SJSA1 (cell line): ENCODE data around the gene BEND3. TPM values are rescaled to one million over a fixed set of nuclear protein-coding genes. Genes with fewer than 3 reads are reported as not detected.

Source experiments
- DNase-seq, 2 experiments: peaks; one replicate each; pipeline ENCODE4 v3.0.0-alpha.2; 2015 to 2020; ENCODE audit warnings: low spot score in 2 of 2, low read depth in 1 of 2
- H3K27ac ChIP-seq: fragments of 250-450 bp; sonication (Bioruptor Pico); 2 replicates; pipeline ENCODE4 v1.5.1; 2020; ENCODE audit warnings: mild to moderate bottlenecking, moderate library complexity
- H3K27me3 ChIP-seq: fragments of 250-450 bp; sonication (Bioruptor Pico); replicated peaks from 2 replicates; pipeline ENCODE4 v1.5.1; 2020; ENCODE audit warnings: mild to moderate bottlenecking, moderate library complexity
- H3K36me3 ChIP-seq: fragments of 250-450 bp; sonication (Bioruptor Pico); 2 replicates; pipeline ENCODE4 v1.5.1; 2020; ENCODE audit warnings: mild to moderate bottlenecking
- H3K4me1 ChIP-seq: fragments of 250-450 bp; sonication (Bioruptor Pico); replicated peaks from 2 replicates; pipeline ENCODE4 v1.6.1; 2021; ENCODE audit warnings: mild to moderate bottlenecking
- H3K4me3 ChIP-seq: fragments of 250-450 bp; sonication (Bioruptor Pico); 2 replicates; pipeline ENCODE4 v1.5.1; 2020; ENCODE audit warnings: mild to moderate bottlenecking
- H3K9me3 ChIP-seq: fragments of 250-450 bp; sonication (Bioruptor Pico); replicated peaks from 2 replicates; pipeline ENCODE4 v1.5.1; 2020; ENCODE audit warnings: mild to moderate bottlenecking
- total RNA-seq: library from RNA; depleted of rRNA; stranded (reverse); fragments of >200 nt; shearing (Covaris generic); gene quantifications from 2 replicates; pipeline ENCODE4 v1.2.3, GENCODE V29; 2014

Gene BEND3
- total RNA-seq, 1 experiment from 2014 or later, result 4.5 TPM

DNA sequence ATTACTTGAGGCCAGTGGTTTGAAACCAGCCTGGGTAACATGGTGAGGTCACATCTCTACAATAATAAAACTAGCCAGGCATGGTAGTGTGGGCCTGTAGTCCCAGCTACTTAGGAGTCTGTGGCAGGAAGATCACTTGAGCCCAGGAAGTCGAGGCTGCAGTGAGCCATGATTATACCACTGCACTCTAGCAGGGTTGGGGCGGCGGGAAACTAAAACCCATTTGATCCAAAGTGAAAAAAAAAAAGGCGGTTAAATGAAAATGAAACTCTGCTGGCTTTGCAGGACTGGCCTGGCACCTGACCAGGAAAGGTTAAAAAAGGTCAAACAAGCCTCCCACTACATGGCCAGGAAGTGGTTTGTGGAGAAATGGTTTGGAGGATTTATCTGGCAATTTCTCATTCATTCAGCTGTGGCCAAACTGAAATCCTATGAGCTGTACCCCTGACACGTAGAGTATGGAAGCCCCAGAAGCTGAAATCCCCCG, 50.7 kb downstream of the BEND3 start:
- H3K4me3 ChIP-seq, result no peak overlapping the region
- no peaks in the 10 kb centered on the region for H3K9me3 ChIP-seq
- no peaks in the 10 kb centered on the region for H3K27me3 ChIP-seq
- no peaks in the 10 kb centered on the region for H3K36me3 ChIP-seq
- DNase-seq, result peak in 1 of 2 experiments; percentile 45
- H3K27ac ChIP-seq, result no peak overlapping the region
- peaks cover 7% of the 10 kb centered on the region for H3K4me1 ChIP-seq

DNA sequence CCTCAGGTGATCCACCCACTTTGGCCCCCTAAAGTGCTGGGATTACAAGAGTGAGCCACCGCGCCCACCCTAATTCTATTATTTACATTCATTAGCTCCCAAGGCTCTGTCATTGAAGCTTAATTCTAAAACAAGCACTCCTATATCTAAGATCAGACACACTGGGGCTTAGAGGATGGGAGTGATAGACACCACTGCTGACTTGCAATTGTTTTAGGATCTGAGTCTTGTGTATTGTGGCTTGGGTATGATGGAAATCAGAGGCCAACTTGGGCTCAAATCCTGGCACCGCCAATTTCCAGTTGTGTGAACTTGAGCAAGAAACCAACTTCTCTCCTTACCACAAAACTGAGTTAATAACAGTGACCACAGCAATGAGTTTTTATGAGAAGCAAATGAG, 52.6 kb downstream of the BEND3 start:
- Histone ChIP-seq H3K27me3 (no peaks in the 10 kb centered on the region), H3K4me3 (no peak overlapping the region), H3K9me3 (no peaks in the 10 kb centered on the region), H3K4me1 (peaks cover 7% of the 10 kb centered on the region), H3K36me3 (no peaks in the 10 kb centered on the region), H3K27ac (no peak overlapping the region)
- no peak for DNase-seq

DNA sequence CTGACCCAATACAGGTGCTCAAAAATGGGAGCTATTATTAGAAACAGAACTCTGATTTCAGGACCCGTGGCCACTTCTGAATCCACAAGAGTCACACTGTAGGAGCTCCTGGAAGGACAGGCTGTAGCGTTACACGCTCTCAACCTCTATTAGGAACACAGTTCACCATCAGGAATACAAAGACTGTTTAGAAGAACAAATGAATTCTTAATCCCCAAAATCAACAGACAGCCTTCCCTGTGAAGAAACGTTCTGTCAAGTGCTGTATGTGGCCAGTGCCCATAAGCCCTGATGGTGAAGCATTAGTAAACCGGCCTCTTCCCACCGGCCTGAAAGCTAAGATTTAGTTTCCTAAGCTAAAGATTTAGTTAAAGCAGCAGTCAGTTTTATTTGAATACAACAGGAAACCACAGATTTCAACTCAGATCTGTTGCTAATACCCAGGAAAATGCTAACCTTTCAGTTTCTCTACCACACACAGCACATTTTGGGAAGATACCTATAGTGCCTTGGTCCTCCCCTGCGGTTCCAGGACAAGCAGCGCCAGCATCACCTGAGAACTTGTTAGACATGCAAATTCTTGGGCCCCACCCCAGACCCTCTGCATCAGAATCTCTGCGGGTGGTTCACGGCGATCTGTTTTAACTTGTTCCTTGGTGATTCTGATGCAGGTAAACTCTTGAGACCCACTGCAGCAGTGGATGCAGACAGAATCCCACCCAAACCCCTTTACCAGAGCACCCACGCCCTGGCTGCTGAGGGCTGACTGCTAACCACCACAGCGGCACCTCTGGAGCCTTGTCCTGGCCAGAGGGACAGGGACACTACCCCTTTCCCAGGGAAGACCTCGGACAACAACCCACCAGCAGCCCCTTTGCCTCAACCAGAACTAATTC, 53.9 kb downstream of the BEND3 start:
- H3K4me3 ChIP-seq, result no peak overlapping the region
- H3K27me3 ChIP-seq, result no peaks in the 10 kb centered on the region
- H3K4me1 ChIP-seq, result peaks cover 7% of the 10 kb centered on the region
- H3K9me3 ChIP-seq, result no peaks in the 10 kb centered on the region
- no peaks in the 10 kb centered on the region for H3K36me3 ChIP-seq
- no peak overlapping the region for H3K27ac ChIP-seq
- DNase-seq, result no peak

DNA sequence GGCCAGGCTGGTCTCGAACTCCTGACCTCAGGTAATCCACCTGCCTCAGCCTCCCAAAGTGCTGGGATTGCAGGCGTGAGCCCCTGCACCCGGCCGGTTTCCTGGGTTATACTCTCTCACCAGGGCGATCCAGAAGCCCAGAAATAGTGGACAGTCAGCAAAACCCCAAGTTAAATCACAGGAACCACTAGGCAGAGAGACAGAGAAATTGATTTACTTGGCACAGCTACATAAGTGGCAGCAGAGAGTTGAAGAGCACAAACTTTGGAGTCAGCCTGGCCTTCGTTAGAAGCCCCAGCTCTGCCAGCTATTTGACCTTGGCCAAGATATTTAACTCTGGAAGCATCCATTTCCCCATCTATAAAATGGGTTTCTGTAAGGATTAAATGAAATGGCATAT, 54.6 kb downstream of the BEND3 start:
- Histone ChIP-seq H3K27ac (no peak overlapping the region), H3K4me3 (no peak overlapping the region), H3K27me3 (no peaks in the 10 kb centered on the region), H3K9me3 (no peaks in the 10 kb centered on the region), H3K4me1 (peaks cover 7% of the 10 kb centered on the region), H3K36me3 (no peaks in the 10 kb centered on the region)
- DNase-seq, result no peak

GRCh38 chr6:107059606-107060005, 55.7 kb downstream of the BEND3 start:
- H3K4me1 ChIP-seq, result peaks cover 3% of the 10 kb centered on the region
- H3K27ac ChIP-seq, result no peak overlapping the region
- no peak overlapping the region for H3K4me3 ChIP-seq
- H3K36me3 ChIP-seq, result no peaks in the 10 kb centered on the region
- H3K9me3 ChIP-seq, result no peaks in the 10 kb centered on the region
- no peaks in the 10 kb centered on the region for H3K27me3 ChIP-seq
- no peak for DNase-seq

- H3K27me3 ChIP-seq, result no peaks in the 10 kb centered on the region
Measured at GRCh38 chr6:107057679-107058078, 57.6 kb downstream of the BEND3 start.

GRCh38 chr6:107056796-107057195, 58.5 kb downstream of the BEND3 start:
- Histone ChIP-seq H3K36me3 (no peaks in the 10 kb centered on the region), H3K9me3 (no peaks in the 10 kb centered on the region), H3K4me1 (no peaks in the 10 kb centered on the region), H3K27me3 (no peaks in the 10 kb centered on the region), H3K27ac (no peak overlapping the region), H3K4me3 (no peak overlapping the region)
- DNase-seq, result no peak

More at GRCh38 chr6:107057679-107058078, 57.6 kb downstream of the BEND3 start:
- DNase-seq, result no peak
- no peak overlapping the region for H3K27ac ChIP-seq
- H3K4me1 ChIP-seq, result no peaks in the 10 kb centered on the region
- H3K4me3 ChIP-seq, result no peak overlapping the region
- H3K9me3 ChIP-seq, result no peaks in the 10 kb centered on the region
- no peaks in the 10 kb centered on the region for H3K36me3 ChIP-seq

GRCh38 chr6:107047807-107048206, 67.5 kb downstream of the BEND3 start:
- Histone ChIP-seq H3K36me3 (no peaks in the 10 kb centered on the region; the same call in 1 of the 2 replicates), H3K9me3 (no peaks in the 10 kb centered on the region), H3K4me3 (no peak overlapping the region), H3K27ac (no peak overlapping the region), H3K27me3 (no peaks in the 10 kb centered on the region), H3K4me1 (no peaks in the 10 kb centered on the region)
- DNase-seq, result no peak

DNA sequence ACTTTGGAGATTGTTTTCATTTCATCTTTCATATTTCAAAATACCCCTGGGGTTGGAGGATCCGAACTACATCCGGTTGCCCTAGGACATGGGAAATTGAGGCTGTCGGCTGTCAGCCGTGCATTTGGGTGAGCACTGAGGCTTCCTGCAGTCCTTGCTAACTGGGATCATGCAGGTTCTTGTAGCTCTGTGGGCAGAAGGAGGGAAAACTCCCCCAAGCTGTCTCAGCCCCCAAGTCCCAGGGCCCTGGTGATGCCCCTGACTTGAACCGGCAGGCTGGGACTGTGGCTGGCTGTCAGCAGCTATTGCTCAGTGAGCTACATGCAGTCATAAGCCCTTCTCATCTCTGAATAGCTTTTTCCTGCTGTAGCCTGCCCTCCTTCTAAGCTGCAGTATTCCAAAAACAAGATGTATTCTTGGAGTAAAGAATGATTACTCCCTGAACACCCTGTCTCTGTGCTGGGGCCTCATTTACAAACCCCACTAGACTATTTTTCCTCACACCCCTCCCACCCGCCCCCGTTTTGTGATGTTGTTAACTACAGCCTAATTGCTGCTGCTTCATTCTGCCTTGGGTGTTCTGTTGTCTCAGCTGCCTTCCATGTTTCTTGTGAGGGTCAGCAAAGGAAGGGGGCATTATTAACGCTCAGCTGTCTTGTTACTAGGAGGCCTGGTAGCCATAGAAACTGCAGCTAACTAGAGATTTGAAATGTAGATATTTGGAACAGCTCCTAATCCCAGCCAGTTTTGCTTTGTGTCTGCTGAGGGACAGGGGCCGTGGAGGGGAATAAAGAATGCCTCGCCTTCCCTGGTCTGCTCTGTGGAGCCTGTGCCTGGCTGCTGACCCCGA, 69.3 kb downstream of the BEND3 start:
- Histone ChIP-seq H3K4me3 (no peak overlapping the region), H3K36me3 (no peaks in the 10 kb centered on the region), H3K27ac (no peak overlapping the region), H3K9me3 (no peaks in the 10 kb centered on the region), H3K4me1 (no peaks in the 10 kb centered on the region), H3K27me3 (no peaks in the 10 kb centered on the region)
- DNase-seq, result no peak

- no peak for DNase-seq
- Histone ChIP-seq H3K4me3 (no peak overlapping the region), H3K9me3 (no peaks in the 10 kb centered on the region), H3K36me3 (peaks cover 18% of the 10 kb centered on the region), H3K27me3 (no peaks in the 10 kb centered on the region), H3K4me1 (no peaks in the 10 kb centered on the region), H3K27ac (no peak overlapping the region)
Measured at GRCh38 chr6:107033126-107033525, 82.2 kb downstream of the BEND3 start.

GRCh38 chr6:107032051-107032450, 83.3 kb downstream of the BEND3 start:
- Histone ChIP-seq H3K4me3 (no peak overlapping the region), H3K27ac (no peak overlapping the region), H3K9me3 (no peaks in the 10 kb centered on the region), H3K4me1 (no peaks in the 10 kb centered on the region), H3K36me3 (peaks cover 18% of the 10 kb centered on the region), H3K27me3 (no peaks in the 10 kb centered on the region)
- no peak for DNase-seq

DNA sequence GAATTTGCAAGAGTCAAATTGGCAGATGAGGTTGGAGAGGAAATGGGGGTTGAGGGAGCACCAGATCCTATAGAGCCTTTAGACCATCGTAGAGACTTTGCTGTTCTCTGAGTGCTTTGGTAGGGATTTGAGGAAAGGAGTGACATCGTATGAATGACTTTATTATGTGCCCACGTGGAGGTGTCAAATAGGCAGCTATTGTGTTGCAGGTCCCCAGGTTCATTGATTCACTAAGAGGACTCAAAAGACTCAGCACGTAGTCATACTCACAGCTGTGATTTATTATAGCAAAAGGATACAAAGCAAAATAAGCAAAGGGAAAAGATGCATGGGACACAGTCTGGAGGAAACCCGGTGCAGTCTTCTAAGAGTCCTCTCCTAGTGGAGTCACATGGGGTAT, 85.2 kb downstream of the BEND3 start:
- H3K4me1 ChIP-seq, result no peaks in the 10 kb centered on the region
- H3K27ac ChIP-seq, result no peak overlapping the region
- H3K9me3 ChIP-seq, result no peaks in the 10 kb centered on the region
- no peaks in the 10 kb centered on the region for H3K27me3 ChIP-seq
- no peak overlapping the region for H3K4me3 ChIP-seq
- DNase-seq, result no peak
- H3K36me3 ChIP-seq, result peaks cover 18% of the 10 kb centered on the region

- peaks cover 16% of the 10 kb centered on the region for H3K36me3 ChIP-seq
- no peak overlapping the region for H3K27ac ChIP-seq
- H3K4me3 ChIP-seq, result no peak overlapping the region
- no peaks in the 10 kb centered on the region for H3K9me3 ChIP-seq
- no peaks in the 10 kb centered on the region for H3K4me1 ChIP-seq
- no peaks in the 10 kb centered on the region for H3K27me3 ChIP-seq
- DNase-seq, result no peak
Measured at GRCh38 chr6:107026965-107027364, 88.3 kb downstream of the BEND3 start.
